IPS-11a (cell line): ENCODE results near the gene NECAB3.

Source experiments
- H3K4me3 ChIP-seq: one replicate; pipeline ENCODE4 v1.5.1; 2013; ENCODE audit warnings: low read depth, low read length, control low read depth

Gene NECAB3

DNA sequence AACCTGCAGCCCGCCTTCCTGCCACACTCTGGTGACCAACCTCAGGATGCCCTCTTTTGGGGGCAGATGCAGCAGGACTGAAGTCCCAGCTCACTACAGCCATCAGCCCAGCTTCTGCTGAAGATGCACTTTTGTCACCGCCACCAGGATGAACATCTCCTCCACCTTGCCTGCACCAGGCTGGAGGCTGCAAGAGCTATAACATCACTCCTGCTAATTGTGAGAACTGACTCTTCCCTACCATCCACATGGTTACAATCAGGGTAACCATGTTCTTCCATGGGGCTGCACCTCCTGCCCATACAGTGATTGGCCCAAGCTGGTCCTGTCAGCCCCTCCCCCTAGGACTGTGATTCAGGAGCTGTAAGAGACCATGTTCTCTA lies 9.5 kb downstream of the NECAB3 start:
- H3K4me3 ChIP-seq = no peak overlapping the region

- peak overlapping the region; percentile 83 for H3K4me3 ChIP-seq
Measured at GRCh38 chr20:33664085-33664761, 10.0 kb downstream of the NECAB3 start.

GRCh38 chr20:33663161-33664084 lies 10.8 kb downstream of the NECAB3 start:
- H3K4me3 ChIP-seq = peak overlapping the region; percentile 83

DNA sequence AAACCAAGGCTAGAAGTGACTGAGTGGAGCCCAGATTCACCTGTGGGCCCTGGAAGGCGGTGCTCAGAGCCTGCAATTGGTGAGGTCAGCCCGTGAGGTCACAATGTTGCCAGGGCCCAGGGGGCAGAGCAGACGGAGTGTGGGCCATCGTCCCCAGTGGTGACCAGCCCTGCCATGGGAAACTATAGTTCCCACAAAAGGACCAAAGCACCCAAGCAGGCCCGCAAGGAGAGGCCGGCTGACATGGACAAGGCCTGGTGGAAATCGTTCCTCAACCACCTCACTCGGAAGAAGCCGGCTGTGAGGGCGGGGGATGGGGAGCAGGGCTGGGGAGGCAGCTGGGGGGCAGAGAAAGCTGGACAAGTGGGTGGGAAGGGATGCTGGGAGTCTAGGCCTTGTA lies 12.1 kb downstream of the NECAB3 start, which contains the start of gene C20orf144:
Gene C20orf144 (plus strand): TSS at position 156 of the 400 bp plus-strand sequence. CDS start 19 bp downstream, at position 175.
- H3K4me3 ChIP-seq = peak within 1 kb of the TSS; percentile 83

- H3K4me3 ChIP-seq = no peak overlapping the region
Measured at GRCh38 chr20:33660685-33661058, 13.6 kb downstream of the NECAB3 start.

DNA sequence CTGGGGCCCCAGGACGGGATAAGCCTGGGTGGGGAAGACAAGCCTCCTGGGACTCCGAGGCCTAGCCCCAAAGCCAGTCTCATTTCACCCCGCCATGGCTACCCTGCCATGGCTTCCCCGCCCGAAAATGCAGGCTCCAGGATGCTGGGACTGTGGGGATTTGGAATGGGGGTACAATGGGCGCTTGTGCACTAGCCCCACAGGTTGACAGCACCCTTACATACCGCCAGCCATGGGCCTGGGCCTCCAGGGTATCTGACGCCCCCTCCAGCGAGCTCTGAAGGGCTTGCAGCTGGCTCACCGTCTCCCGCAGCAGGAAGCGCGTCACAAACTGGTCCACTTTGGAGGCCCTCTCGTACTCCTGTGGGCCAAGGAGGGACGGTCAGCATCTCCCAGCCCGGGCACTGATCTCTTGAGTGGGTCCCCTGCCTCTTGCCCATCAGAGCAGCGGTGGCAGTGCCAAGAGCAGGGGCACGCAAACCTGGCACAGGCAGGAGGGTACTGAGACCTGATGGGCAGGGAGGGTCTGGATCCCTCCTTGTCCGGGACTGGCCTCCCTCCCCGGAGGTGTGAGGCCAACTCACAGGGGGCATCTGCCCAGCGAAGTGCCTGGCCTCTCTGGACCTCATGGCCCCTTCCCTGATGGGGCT lies 14.1 kb downstream of the NECAB3 start:
- H3K4me3 ChIP-seq = no peak overlapping the region

DNA sequence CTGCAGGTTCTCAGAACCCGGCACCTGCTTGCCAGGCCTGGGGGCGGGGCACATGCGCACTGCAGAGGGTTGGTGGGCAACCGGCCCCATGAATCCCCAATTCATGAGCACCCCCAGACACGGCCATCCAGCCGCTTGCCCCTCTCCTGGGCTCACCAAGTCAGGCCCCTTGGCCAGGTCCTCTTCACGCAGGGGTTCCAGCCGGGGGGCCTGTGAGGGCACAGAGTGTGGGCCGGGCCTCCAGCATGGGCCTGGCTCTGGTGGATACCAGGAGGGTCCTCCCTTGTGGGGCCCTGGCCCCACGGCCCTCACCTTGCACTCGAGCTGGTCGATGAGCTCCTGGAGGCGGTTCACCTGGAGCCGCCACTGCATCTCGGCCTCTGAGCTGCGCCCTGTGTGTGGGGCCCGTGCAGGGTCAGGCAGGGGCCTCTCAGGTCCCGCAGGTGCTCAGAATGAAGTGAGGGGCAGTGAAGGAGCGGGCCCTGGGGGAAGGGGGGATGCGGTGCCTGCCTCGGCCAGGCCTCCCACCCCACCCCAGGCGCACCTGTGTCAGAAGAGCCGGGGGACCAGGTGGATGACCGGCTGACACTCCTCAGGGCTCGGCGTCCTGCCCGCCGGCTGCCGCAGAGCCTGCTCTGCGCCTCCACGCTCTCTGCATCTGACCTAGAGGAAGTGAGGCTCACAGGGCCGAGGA lies 14.7 kb downstream of the NECAB3 start:
- H3K4me3 ChIP-seq = no peak overlapping the region

GRCh38 chr20:33658929-33659328 lies 15.3 kb downstream of the NECAB3 start:
- no peak overlapping the region for H3K4me3 ChIP-seq

GRCh38 chr20:33658510-33658909 lies 15.7 kb downstream of the NECAB3 start:
- no peak overlapping the region for H3K4me3 ChIP-seq

DNA sequence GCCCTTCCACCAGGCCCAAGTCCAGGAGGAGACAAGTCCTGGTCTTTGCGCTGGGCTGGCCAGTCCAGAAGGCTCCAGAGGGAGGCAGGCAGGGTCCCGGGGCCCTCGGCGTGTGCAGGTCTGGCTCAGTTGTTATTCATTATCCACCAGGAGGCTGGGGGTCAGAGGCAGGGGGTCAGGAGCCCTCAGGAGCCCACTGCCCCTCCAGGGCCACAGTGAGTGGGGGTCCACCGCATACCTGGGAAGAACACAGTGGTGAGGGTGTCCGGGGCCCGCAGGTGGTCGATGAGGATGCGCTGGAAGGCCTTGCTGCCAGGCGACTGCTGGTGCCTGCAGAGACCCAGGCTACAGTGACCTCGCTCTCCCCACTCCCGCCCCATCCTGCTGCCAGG lies 16.5 kb downstream of the NECAB3 start:
- no peak overlapping the region for H3K4me3 ChIP-seq

- H3K4me3 ChIP-seq = no peak overlapping the region
Measured at GRCh38 chr20:33656783-33657703, 17.2 kb downstream of the NECAB3 start.

DNA sequence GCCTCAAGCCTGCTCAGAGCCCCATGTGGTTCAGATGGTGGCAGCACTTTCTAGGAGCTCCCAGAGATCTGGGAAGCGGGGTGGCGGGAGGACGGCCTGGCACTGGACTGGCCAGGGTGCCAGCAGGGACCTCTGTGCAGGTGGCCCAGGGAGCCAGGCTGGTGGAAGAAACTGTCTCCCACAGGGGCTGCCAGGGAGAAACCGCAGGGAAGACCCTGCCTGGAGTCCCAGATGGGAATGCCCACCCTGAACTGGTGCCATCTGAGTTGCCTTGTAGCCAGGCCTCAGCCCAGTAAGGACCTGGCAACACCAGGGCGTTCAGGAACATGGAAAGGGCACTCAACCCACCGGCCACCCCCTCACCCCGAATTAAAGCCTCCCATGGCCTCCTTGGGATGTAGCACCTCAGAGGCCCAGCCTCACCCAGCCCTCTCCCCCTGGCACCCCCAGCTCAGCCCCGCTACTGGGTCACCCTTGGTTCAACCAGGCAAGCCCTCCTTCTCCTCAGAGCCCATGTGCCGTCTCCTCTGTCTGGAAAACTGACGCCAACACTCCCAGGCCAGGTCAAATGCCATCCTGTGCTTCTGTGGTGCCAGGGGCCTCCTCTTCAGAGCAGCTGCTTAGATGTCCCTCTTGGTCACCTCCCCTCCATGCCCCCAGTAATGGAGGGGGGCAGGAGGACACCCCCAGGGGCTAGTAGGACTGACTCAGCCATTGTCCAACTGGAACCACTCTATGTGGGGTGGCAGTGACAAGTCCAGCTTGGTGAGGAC lies 18.0 kb downstream of the NECAB3 start:
- no peak overlapping the region for H3K4me3 ChIP-seq

DNA sequence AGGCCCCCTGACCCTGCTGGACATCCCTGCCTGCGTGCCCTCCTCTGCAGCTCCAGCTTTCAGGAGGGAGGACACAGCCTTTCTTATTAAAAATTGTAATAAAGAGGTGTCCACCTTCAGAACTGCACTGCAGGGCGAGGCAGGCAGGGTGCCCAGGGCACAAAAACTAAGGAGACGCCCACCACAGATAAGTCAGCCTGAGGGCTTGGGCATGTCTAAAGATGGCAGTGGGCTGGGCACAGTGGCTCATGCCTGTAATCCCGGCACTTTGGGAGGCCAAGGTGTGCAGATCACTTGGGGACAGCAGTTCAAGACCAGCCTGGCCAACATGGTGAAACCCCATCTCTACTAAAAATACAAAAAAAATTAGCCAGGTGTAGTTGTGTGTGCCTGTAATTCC lies 19.1 kb downstream of the NECAB3 start:
- H3K4me3 ChIP-seq = no peak overlapping the region

- no peak overlapping the region for H3K4me3 ChIP-seq
Measured at GRCh38 chr20:33654680-33655161, 19.5 kb downstream of the NECAB3 start.

DNA sequence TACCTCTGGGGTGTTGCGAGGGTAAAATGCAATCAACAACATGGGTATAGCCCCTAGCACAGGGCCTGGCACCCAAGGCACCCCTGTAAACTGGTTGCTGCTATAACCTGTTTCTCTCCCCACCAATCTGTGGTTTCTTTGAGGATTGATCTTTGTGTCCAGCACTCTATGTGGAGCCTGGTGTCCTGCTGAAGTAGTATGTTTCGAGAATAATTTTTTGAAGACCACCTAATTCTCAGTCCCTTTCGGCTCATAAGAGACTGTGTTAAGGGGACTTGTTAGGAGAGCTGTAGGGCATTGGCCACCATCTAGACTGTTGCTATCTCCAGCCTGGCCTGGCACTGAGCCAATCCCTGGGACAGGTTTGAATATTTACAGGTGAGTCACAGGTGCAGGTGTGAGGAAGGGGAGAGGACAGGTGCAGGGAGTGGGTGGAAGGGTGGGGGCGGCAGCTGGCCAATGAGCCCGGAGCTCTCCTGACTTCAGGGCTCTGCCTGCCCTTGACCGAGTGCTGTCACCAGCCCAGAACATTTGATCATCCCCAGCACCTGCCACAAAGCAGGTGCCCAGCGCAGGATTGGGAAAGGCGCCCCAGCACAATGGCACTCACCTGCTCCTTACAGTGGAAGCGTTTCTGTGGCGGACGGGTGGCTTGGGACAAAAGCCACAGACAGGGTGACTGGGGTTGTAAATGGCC lies 20.2 kb downstream of the NECAB3 start:
- H3K4me3 ChIP-seq = no peak overlapping the region

GRCh38 chr20:33653218-33653899 lies 20.9 kb downstream of the NECAB3 start:
- no peak overlapping the region for H3K4me3 ChIP-seq

- H3K4me3 ChIP-seq = no peak overlapping the region
Measured at GRCh38 chr20:33651562-33652048, 22.6 kb downstream of the NECAB3 start.
